Measurements from ENCODE around the gene VILL. TPM values are rescaled to one million over a fixed set of nuclear protein-coding genes. Genes with fewer than 3 reads are reported as not detected.
"Not testable (repeated sequence)": the region's sequence is repeated elsewhere in the genome, so short reads cannot be mapped to it uniquely, and the experiment has no call there.

Gene VILL
- polyA plus RNA-seq, 3 donors: 3.0 to 13.8 (median 11.5) TPM

DNA sequence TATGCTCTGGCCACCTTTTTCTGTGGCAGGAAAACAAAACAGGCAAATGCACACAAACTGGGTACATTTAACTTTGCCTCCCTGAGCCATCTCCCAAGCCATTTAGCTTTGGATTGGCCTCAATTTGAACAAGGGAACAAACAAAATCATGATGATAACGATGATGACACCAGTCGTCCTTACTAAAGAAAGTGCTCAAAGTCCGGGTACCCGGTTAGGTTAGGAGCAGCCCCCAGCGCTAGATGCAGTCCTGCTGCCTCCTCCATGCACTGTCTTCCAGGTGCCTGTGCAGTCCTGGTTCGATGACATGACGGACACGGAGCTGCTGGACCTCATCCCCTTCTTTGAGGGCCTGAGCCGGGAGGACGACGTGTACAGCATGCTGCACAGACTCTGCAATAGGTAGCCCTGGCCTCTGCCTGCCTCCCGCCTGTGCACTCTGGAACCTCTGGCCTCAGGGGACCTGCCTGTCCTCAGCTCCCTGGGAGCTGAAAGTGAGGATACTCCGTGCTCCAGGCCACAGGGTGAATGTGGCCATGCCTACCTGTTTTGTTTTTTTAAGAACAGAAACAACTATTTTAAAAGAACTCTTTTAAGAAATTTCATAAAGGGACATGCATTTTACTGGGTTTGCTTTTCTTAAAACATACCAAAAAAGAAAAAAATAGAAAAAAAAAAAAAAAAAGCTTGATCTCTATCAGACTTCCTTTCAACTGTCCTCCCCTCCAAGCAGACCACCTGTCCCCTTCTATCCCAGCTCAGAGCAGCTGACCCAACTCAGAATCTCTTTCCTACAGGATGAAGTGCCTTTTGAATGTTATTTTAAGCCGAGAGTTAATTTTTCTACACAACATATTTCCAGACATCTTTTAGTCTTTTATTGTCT is 9.9 kb upstream of the VILL start:
- WGBS, 3 donors: 80 to 91% (median 83%) methylated on average over 14 of the region's 14 CpGs

DNA sequence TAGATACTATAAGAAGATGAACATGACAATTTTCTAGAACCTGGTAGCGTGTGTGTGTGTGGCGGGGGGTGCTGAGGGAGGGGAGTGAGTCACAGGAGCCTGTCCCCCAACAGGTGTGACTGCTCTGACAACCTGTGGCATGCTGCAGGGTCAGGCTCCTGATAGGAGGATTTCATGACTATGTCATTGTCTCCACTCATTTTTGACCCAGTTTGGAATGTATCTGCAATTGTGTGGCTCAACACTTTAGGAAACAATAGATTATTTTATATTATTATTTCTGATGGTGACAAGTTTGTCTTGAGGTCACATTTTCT is 9.3 kb upstream of the VILL start:
- H3K27ac ChIP-seq (ENCODE audit: low read depth, low read length): no peak overlapping the region
- 87 to 94% (median 92%) methylated on average over 2 of the region's 2 CpGs for WGBS, 3 donors

More for the DNA sequence above, 9.9 kb upstream of the VILL start:
- H3K27ac ChIP-seq (ENCODE audit: low read depth, low read length): no peak overlapping the region

- H3K27ac ChIP-seq (ENCODE audit: low read depth, low read length): no peak overlapping the region
- WGBS, 3 donors: 45 to 83% (median 55%) methylated on average over 1 of the region's 1 CpG
Observed at GRCh38 chr3:37982331-37982730, 8.3 kb upstream of the VILL start.

DNA sequence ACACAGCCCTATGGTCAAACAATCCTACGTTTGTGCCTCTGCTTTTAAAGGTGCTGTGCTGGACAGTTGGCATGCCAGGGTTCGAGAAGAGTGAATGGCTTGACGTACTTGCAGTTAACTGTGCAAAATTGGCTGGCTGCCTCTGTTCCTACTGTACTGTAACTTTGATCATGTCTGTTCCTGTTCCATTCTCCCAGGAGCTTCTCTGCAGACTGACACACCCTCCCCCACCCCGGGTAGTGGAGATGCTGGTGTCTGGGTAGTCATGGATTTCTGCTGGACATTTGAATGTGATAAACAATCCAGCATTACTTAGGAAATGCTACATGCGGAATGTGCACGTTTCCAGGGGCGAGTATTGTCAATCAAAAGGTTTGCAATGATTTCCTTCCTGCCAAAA is 6.5 kb upstream of the VILL start:
- H3K27ac ChIP-seq (ENCODE audit: low read depth, low read length): no peak overlapping the region
- WGBS, 3 donors: 62 to 73% (median 66%) methylated on average over 7 of the region's 7 CpGs

DNA sequence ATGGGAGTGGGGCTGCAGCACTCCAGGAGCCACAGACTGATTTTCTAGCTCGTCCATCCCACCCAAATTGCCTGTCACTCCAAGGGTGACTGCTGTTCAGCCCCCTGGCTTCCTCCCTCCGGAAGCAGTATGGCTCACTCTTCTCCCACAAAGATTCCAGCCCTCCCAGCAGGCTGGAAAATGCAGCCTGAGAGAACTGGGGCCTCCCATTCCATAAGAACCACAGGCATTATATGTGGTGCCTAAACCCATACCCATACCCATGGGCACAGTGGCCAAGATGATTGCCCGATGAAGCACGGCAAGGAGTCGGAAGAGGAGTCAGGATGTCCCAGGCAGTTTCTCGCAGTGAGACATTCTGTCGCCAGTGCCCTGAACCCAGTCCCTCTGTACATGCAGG is 6.0 kb upstream of the VILL start:
- WGBS, 3 donors: 77 to 92% (median 90%) methylated on average over 7 of the region's 7 CpGs
- no peak overlapping the region for H3K27ac ChIP-seq (ENCODE audit: low read depth, low read length)

DNA sequence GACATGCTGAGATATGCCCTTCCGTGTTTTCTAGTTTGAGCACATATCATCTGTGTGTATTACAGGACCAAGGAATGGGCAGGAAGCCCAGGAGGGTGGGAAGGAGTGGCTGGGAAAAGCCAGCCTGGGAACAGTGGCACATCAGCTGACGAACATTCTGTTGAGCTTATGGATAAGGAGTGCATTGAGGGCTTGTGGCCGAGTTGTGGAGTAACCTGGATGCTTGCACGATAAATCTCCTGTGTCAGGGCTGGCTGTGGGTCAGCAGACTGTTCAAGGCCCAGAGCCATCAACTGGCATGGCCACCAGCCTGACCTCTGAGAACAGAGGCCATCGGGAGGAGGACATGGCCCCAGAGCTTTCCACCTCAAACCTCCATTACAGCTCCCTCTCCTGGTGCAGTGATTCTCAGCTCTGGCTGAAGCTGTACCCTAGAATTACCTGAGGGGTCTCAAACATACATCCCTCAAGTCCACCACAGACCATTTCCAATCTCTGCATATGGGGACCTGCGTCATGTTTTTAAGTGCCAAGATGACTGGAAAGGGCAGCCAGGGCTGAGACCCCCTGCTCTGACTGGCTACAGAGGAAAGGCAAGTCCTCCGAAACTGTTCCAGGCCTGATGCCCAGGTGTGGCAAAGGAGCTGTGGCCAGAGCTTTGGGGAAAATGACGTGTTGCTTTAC is 4.8 kb upstream of the VILL start:
- no peak overlapping the region for H3K27ac ChIP-seq (ENCODE audit: low read depth, low read length)
- WGBS, 3 donors: 38 to 84% (median 77%) methylated on average over 8 of the region's 8 CpGs

DNA sequence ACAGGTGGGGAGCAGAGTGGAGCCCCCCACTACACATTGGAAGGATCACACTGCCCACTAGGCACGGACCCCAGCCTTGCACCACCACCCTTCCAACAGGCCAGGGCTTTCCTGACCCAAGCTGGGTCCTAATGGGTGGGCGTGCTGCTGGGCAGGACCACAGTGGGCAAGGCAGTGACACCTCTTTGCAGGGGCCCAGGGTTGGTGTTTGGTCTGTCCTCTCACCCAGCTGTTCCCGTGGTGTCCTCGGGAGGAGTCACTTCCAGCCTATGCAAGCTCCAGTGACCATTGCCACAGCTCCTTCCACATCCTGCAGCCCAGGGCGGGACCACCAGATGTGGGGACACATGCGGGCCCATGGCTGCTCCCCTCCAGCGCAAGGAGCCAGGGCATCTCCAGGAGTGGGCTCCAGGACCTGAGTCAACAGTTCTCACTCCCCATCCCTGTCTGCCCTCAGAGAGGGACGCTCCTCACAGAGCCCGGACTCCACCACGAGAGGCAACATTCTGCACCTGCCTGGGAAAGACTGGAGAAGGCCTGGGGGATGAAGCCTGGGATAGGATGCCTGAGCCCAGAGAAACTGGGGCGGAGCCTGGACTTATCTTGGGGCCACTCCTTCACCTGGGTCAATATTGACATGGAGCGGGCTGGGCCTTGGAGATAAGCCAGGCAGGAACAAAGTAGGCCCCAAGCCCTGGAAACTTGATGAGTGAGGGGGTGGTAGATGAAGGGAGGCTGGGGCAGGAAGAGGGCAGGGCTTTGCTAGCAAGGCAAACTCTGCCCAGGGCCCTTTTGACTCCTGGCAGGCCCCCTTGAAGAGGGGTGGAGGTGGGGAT is 3.9 kb upstream of the VILL start:
- H3K27ac ChIP-seq (ENCODE audit: low read depth, low read length): no peak overlapping the region
- 52 to 76% (median 66%) methylated on average over 12 of the region's 12 CpGs for WGBS, 3 donors

GRCh38 chr3:37987315-37987697 is 3.3 kb upstream of the VILL start:
- H3K27ac ChIP-seq (ENCODE audit: low read depth, low read length): no peak overlapping the region
- WGBS, 3 donors: 34 to 79% (median 78%) methylated on average over 2 of the region's 2 CpGs

- no peak overlapping the region for H3K27ac ChIP-seq (ENCODE audit: low read depth, low read length)
- 62 to 85% (median 64%) methylated on average over 7 of the region's 7 CpGs for WGBS, 3 donors
Observed at GRCh38 chr3:37987751-37988179, 2.8 kb upstream of the VILL start.

DNA sequence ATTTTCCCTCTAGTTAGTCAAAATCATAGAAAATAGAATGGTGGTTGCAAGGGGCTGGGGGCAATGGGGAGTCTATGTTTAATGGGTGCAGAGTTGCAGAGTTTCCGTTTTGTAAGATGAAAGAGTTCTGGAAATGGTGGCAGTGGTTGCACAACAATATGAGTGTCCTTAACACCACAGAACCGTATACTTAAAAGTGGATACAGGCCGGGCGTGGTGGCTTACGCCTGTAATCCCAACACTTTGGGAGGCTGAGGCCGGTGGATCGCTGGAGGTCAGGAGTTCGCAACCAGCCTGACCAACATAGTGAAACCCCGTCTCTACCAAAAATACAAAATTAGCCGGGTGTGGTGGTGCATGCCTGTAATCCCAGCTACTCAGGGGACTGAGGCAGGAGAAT is 2.2 kb upstream of the VILL start:
- H3K27ac ChIP-seq (ENCODE audit: low read depth, low read length): not testable (repeated sequence)

GRCh38 chr3:37988931-37989525 is 1.6 kb upstream of the VILL start:
- WGBS, 3 donors: 85 to 87% (median 87%) methylated on average over 15 of the region's 15 CpGs
- no peak overlapping the region for H3K27ac ChIP-seq (ENCODE audit: low read depth, low read length)

More for the DNA sequence above, 2.2 kb upstream of the VILL start:
- WGBS, 3 donors: 66 to 99% (median 70%) methylated on average over 10 of the region's 10 CpGs

DNA sequence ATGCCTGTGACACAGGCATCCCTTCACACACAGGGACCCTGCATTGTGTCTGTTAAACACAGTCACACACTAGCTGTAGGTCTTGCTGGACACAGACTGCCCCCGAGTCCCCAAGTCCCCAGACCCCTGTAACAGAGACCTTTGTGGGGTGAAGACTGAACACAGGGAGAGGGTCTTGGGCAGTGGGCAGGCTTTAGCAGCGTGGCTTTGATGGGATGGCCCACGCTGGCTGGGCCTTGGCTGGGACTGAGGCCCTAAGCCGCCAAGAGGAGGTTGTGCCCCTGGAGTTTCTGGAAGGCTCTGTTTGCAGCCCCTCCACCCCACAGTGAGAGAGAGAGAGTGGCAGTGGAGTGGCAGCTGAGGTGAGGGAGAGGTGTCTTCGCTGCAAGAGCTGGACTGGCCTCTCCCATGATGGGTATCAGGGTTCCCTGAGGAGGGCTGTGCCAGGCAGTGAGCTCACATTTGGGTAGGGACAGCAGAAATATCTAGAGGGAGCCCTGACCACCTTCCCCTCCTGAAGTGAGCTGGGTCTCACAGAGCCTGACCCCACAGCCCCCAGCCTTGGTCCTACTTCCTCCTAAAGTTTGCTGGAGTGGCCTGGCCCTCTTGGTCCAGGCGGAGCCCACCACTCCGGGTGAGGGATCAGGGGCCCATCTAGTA is 635 bp upstream of the VILL start:
- H3K27ac ChIP-seq (ENCODE audit: low read depth, low read length): no peak overlapping the region
- WGBS, 3 donors: 90 to 94% (median 92%) methylated on average over 7 of the region's 7 CpGs

GRCh38 chr3:37991109-37991508 is 523 bp downstream of the VILL start:
- no peak overlapping the region for H3K27ac ChIP-seq (ENCODE audit: low read depth, low read length)
- WGBS, 3 donors: 50 to 80% (median 57%) methylated on average over 5 to 6 of the region's 6 CpGs

GRCh38 chr3:37991823-37992222 is 1.2 kb downstream of the VILL start:
- H3K27ac ChIP-seq (ENCODE audit: low read depth, low read length): no peak overlapping the region
- 85 to 92% (median 86%) methylated on average over 7 of the region's 7 CpGs for WGBS, 3 donors

DNA sequence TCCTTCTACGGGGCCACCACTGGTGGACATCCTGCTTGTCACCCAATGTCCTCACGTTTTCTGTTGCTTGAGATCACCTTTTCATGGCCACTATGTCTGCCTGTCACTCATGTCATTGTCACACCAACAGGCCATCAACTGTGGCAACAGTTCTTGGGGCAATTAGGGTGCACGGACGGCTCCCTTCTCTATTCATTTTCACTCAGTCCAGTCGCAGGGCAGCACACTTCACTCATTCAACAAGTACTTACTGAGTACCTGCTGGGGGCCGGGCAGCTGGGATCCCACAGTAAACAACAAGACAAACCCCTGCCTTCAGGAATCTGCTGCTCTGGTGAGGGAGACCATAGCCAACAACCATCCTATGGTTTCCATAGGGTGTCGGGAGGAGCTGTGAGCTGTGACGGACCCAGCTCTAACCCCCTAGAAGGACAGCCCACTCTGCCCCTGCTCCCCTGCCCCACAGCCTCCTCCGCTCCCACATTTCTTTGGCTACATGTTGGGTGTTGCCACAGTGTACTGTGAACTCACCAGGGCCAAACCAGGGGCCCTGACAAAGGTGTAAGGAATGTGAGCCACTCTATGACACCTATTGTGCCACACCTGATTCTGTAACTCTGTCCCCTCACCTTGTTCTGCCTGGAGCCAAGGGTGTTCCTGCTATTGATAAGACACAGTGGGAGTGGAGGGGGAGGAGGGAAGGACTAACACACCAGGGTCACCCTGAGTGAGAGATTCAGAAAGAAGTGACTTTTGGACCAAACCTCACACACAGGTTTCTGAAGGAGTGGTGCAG is 1.9 kb downstream of the VILL start:
- no peak overlapping the region for H3K27ac ChIP-seq (ENCODE audit: low read depth, low read length)

DNA sequence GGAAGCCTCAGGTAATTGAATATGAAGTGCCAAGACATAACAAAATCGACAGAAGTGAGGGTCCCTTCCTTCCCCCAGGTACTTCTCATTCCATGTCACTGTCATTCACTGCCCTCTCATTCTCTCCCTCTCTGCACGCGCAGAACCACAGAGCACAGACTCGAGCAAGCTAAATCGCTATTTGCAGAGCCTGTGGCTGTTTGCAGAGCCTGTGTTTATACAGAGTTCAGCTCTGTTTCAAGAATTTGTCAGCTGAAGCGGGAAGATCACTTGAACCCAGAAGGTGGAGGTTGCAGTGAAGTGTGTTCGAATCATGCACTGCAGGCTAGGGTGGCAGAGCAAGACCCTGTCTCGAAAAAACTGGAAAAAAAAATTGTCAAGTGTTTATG is 2.5 kb downstream of the VILL start:
- 57 to 91% (median 77%) methylated on average over 8 of the region's 8 CpGs for WGBS, 3 donors

More for the DNA sequence above, 1.9 kb downstream of the VILL start:
- whole genome bisulfite sequencing, 3 donors: 82 to 93% (median 85%) methylated on average over 9 of the region's 9 CpGs

GRCh38 chr3:37993460-37993819 is 2.9 kb downstream of the VILL start:
- 38 to 81% (median 46%) methylated on average over 6 of the region's 6 CpGs for WGBS, 3 donors
- H3K27ac ChIP-seq (ENCODE audit: low read depth, low read length): no peak overlapping the region

More for the DNA sequence above, 2.5 kb downstream of the VILL start:
- H3K27ac ChIP-seq (ENCODE audit: low read depth, low read length): no peak overlapping the region

Data from adipose tissue (tissue), 3 donors.